HuH-7 (cell line): ENCODE data around the gene TWIST2.

Experiments used
- DNase-seq: peaks from one replicate; pipeline ENCODE4 v3.0.0; 2011; ENCODE audit warnings: low spot score

TWIST2 gene

DNA sequence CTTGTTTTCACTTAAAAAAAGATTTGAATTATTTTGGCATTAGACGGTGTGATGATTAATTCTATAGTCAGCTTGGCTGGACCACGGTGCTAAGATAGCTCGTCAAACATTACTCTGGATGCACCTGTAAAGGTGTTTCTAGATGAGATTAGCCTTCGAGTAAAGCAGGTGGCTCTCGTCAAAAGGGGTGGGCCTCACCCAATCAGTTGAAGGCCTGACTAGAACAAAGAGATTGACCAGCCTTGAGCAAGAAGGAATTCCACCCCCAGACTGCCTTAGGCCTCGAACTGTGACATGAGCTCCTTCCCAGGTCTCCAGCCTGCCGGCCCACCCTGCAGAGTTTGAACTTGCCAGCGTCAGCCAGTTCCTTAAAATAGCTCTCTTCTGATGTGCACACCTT is 73.4 kb downstream of the TWIST2 start:
- DNase-seq, result no peak

GRCh38 chr2:238921681-238922319 is 73.9 kb downstream of the TWIST2 start:
- no peak for DNase-seq

GRCh38 chr2:238922435-238922834 is 74.5 kb downstream of the TWIST2 start:
- no peak for DNase-seq

DNA sequence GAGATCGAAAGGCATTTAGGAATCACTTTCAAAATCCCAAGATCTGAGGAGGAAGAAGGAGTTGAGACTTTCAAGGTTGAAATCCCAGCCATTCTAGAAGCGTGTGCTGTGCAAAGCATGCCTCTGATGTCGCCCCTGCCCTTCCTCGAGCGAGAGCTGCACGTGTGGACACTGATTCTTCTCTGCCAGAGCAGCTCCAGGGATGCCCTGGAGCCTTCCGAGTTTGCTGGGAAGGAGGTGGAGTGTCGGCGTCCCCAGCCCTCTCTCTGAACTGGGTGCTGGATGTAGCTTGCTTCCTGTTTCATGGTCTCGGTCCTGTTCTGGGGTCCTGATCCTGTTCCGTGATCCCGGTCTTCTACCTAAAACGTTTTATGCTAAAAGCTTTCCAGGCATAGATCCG is 76.1 kb downstream of the TWIST2 start:
- no peak for DNase-seq

DNA sequence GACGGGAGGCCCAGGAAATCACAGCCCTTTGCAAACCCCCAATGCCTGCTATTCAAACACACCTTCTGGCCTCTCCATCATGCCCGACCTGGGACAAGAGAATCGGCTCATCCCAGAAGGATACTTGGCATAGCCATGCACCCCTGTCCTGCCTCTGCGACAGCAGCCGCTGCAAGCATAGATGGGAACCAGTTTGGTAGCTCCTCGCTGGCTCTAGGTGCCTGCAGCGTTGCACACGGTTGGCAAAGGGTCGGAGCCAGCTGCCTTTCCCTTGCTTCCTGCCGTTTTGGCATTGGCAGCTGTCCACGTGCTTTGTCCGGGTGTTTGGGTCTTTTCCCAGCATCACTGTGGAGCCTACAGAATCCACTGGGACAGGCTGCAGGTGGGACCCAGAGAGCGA is 76.9 kb downstream of the TWIST2 start:
- DNase-seq, result no peak

- DNase-seq, result no peak
These were observed 77.4 kb downstream of the TWIST2 start for GRCh38 chr2:238925281-238925680.

GRCh38 chr2:238925816-238926521 is 78.1 kb downstream of the TWIST2 start:
- DNase-seq, result no peak

GRCh38 chr2:238926761-238927611 is 79.1 kb downstream of the TWIST2 start:
- no peak for DNase-seq

GRCh38 chr2:238927746-238928519 is 80.0 kb downstream of the TWIST2 start:
- no peak for DNase-seq

DNA sequence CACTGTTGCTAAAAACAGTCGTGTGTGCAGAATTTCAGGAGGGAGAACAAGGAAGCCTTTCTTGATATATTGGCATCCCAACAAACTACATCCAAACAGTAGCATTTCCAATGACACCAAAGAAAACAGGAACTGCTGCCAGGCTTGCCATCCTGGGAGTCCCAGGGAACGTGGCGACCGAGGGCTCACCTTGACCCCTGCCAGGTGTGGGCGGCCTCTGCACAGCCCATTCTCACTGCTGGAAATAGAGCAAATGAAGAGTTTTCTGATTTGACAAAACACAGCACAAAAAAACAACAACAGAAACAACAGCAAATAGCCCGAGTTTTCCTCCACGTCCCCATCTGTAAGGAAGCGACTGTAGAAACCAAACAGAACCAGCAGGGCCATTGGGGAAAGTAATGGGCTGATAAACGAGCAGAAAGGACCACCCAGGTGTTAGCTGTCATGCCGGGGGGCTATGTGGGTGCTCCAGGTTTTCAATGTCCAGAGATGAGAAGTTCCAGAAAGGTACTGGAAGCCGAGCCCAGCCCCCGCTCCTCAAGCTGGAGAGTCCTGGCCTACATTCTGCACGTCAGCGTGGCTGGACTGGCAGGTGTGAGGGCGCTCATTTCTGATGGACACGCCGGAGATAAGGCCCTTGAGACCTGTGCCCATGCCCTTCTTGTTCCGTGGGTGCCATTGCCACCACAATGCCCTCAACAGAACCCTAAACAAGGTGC is 80.8 kb downstream of the TWIST2 start:
- DNase-seq, result no peak

DNA sequence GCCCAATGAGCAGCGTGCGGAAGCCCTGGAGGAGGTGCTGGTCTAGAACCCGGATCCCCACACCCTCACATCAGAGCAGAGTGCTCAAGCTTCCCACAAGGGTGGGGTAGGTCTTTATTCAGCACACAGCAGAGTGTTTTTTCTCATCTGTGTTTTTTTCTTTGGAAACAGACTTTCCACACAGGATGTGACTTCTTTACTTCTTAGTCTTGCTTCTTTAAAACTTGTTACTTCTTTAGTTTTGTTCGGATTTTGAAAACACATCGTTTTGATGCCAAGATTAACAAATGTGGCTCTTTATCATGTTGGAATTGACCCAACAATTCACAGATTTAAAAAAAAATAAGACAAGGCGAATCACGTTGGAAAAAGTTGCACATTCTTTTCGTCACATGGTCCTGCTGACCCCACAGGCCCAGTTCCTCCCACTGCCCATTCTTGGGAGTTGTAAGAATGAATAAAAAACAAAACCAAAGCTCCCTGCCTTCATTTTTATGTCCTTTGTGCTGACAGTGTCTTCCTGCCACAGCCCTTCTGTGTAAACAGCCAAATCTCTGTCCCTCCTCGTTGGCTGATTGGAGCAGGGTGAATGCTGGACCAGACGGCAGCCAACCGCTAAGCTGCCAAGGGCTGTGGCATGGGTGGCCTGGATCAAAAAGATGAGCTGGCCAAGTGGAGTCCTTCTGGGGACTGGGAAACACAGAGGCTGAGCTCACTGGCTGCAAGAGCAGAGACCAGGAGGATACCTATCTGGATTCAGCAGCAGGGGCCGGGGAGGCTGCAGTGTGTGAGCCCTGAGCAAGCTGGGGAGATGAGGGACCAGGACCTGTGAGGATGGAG is 81.6 kb downstream of the TWIST2 start:
- DNase-seq, result no peak

DNA sequence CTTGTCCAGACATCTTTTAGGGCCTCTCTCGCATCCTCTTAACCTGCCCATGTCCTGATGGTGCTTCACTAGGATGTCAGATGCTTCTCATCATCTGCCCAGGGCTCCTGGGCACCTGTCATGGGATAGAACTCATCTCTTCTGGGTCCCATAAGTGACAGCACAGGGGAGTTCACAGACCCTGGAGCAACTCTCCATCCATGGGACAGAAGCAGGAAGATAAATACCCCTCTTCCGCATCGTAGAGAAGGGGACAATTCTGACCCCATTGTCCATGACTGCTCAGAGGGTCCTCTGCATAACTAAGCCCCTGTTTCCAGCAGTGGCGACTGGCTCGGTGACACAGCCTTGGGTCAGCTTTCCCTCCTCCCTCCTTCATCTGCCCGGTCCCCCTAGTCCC is 82.3 kb downstream of the TWIST2 start:
- no peak for DNase-seq

DNA sequence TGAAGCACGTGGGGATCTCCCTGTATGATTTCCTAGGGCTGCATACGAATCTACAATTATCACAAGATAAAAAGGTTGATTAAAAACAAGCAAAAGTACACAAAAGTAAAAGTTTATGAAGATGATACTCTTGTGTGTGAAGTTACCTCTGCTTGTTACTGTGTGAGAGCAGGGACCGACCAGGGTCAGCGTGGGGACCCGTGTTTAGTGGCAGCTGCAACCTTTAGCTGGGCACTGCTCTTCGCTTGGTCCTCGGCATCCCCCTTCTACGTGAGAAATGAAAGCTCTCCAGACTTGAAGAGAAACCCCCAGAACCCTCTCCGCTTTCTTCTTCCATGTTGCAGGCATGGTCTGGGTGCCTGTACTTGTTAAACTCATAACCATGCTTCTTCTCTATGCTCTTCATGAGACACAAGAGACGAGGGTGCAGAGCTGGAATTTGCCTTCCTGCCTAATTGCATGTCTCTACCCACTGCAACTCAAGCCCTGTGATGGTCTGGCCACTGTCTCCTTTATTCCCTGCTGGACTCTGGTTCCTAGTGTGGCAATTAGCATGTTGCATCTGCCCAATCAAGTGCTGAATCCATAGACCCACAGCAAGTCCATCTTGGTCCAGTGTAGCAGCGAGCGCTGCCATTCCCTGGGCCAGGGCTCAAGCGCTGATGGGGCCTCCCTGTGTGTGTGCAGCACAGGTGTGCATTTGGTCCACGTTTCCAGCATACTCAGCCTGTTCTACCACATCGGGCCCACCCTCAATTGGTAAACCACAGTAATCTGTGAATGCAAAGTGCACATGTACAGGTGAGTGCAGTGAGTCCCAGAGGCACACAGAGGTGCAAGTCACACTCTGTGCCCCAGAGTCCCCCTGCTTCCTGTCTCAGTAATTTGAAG is 88.5 kb downstream of the TWIST2 start:
- DNase-seq, result no peak

- no peak for DNase-seq
These were observed 90.1 kb downstream of the TWIST2 start for GRCh38 chr2:238938003-238938400.

GRCh38 chr2:238938401-238939055 is 90.6 kb downstream of the TWIST2 start:
- no peak for DNase-seq

- no peak for DNase-seq
These were observed 91.2 kb downstream of the TWIST2 start for GRCh38 chr2:238939074-238939473.

- no peak for DNase-seq
These were observed 91.9 kb downstream of the TWIST2 start for GRCh38 chr2:238939521-238940403.

DNA sequence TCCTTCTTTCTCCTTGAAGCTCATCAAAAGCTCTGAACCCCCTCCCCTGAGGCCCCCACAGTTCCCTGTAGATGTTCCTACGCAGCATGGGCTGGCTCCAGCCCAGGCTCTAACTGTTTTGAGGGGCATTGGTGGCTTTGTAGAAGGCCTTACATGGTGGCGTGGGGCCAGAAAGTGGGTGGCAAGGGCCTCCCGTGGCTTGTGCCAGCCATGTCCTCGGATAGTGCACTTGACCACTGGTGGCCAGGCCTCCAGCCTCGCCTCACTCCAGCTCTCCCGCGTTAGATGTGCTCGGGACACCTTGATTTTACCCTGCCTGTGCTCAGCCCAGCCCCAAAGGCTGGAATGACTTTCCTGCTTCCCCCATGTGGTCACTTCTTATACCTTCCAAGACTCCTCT is 92.9 kb downstream of the TWIST2 start:
- no peak for DNase-seq
